Measurements from ENCODE around the gene RDH5.

The RDH5 gene

GRCh38 chr12:55717011-55718007 lies 2.9 kb upstream of the RDH5 start:
- H3K9ac ChIP-seq (ENCODE audit: low read length): peak overlapping the region; percentile 91
- no peaks in the 10 kb centered on the region for H3K9me3 ChIP-seq (ENCODE audit: low read length)
- peaks cover 74% of the 10 kb centered on the region for H3K4me1 ChIP-seq (ENCODE audit: insufficient read depth, low read length)
- no peaks in the 10 kb centered on the region for H3K36me3 ChIP-seq (ENCODE audit: insufficient read depth, low read length)
- peak overlapping the region; percentile 99 for H3K27ac ChIP-seq (ENCODE audit: low read depth, low read length)
- no peaks in the 10 kb centered on the region for H3K27me3 ChIP-seq (ENCODE audit: control insufficient read depth in 1 of 2, insufficient read depth in 2 of 2, low read length in 2 of 2)
- peak overlapping the region; percentile 74 to 85 for H3K4me3 ChIP-seq (ENCODE audit: low read depth in 1 of 2, low read length in 2 of 2)

DNA sequence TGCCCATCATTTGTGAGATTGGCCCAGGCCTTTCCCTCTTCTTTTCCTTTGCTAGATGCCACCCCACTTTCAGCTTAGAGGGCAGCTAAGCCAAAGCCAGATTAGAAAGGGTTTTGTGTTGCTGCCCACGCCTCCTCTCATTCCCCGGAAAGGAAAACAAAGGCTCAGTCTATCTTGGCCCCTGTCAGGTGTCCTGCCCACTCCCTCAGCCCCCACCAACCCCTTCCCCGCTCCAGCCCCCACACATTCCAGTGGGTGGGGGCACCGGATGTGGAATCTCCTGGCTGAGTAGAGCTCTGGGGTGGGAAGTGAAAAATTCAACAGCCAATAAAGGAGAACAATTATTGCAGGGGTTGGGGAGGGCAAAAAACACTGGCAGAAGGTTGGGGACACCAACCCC lies 2.2 kb upstream of the RDH5 start:
- Histone ChIP-seq H3K4me1 (ENCODE audit: insufficient read depth, low read length) (peaks cover 67% of the 10 kb centered on the region), H3K27me3 (ENCODE audit: control insufficient read depth in 1 of 2, insufficient read depth in 2 of 2, low read length in 2 of 2) (no peaks in the 10 kb centered on the region), H3K9ac (ENCODE audit: low read length) (peak overlapping the region; percentile 9), H3K9me3 (ENCODE audit: low read length) (no peaks in the 10 kb centered on the region), H3K27ac (ENCODE audit: low read depth, low read length) (peak overlapping the region; percentile 99), H3K36me3 (ENCODE audit: insufficient read depth, low read length) (no peaks in the 10 kb centered on the region), H3K4me3 (ENCODE audit: low read depth in 1 of 2, low read length in 2 of 2) (peak overlapping the region in 1 of 2 donors; percentile 5)

DNA sequence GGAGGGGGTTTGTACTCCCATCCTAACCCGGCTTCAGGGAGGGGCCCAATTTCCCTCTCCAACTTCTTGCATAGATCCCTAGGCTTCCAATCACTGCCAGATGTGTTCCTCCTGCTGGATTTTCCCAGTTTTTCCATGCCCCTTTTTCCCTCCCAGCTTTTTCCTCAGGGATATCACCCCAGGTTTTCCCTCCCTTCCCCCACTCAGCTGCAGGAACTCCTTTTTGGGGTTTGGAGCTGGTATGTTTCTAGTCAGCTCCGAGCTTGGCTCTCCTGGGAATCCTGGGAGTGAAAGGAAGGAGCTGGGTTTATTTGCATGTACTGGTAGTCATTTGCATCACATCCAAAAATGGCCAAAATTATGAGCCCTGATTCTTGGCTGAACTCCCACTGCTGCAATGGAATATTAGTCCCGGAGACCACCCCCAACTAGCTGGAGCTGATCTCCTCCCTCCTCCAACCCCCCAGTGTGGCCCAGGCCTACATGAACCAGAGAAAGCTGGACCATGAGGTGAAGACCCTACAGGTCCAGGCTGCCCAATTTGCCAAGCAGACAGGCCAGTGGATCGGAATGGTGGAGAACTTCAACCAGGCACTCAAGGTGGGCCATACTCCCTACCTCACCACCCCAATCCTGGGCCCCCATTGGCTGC lies 1.4 kb upstream of the RDH5 start:
- Histone ChIP-seq H3K9me3 (ENCODE audit: low read length) (no peaks in the 10 kb centered on the region), H3K4me3 (ENCODE audit: low read depth in 1 of 2, low read length in 2 of 2) (peak overlapping the region in 1 of 2 donors; percentile 5), H3K4me1 (ENCODE audit: insufficient read depth, low read length) (peaks cover 66% of the 10 kb centered on the region), H3K27ac (ENCODE audit: low read depth, low read length) (peak overlapping the region; percentile 99), H3K9ac (ENCODE audit: low read length) (peak overlapping the region; percentile 9), H3K36me3 (ENCODE audit: insufficient read depth, low read length) (peaks cover under 1% of the 10 kb centered on the region), H3K27me3 (ENCODE audit: control insufficient read depth in 1 of 2, insufficient read depth in 2 of 2, low read length in 2 of 2) (no peaks in the 10 kb centered on the region)

GRCh38 chr12:55719371-55719770 lies 822 bp upstream of the RDH5 start:
- Histone ChIP-seq H3K27me3 (ENCODE audit: control insufficient read depth in 1 of 2, insufficient read depth in 2 of 2, low read length in 2 of 2) (no peaks in the 10 kb centered on the region), H3K9me3 (ENCODE audit: low read length) (no peaks in the 10 kb centered on the region), H3K4me3 (ENCODE audit: low read depth in 1 of 2, low read length in 2 of 2) (no peak overlapping the region), H3K9ac (ENCODE audit: low read length) (peak overlapping the region; percentile 66), H3K36me3 (ENCODE audit: insufficient read depth, low read length) (peaks cover 6% of the 10 kb centered on the region), H3K4me1 (ENCODE audit: insufficient read depth, low read length) (peaks cover 72% of the 10 kb centered on the region), H3K27ac (ENCODE audit: low read depth, low read length) (peak overlapping the region; percentile 99)

GRCh38 chr12:55720894-55721444 lies 776 bp downstream of the RDH5 start:
- Histone ChIP-seq H3K4me1 (ENCODE audit: insufficient read depth, low read length) (peaks cover 80% of the 10 kb centered on the region), H3K27ac (ENCODE audit: low read depth, low read length) (peak overlapping the region; percentile 99), H3K27me3 (ENCODE audit: control insufficient read depth in 1 of 2, insufficient read depth in 2 of 2, low read length in 2 of 2) (no peaks in the 10 kb centered on the region), H3K4me3 (ENCODE audit: low read depth in 1 of 2, low read length in 2 of 2) (peak overlapping the region in 1 of 2 donors; percentile 44), H3K9ac (ENCODE audit: low read length) (peak overlapping the region; percentile 47), H3K36me3 (ENCODE audit: insufficient read depth, low read length) (peaks cover 22% of the 10 kb centered on the region), H3K9me3 (ENCODE audit: low read length) (no peaks in the 10 kb centered on the region)

DNA sequence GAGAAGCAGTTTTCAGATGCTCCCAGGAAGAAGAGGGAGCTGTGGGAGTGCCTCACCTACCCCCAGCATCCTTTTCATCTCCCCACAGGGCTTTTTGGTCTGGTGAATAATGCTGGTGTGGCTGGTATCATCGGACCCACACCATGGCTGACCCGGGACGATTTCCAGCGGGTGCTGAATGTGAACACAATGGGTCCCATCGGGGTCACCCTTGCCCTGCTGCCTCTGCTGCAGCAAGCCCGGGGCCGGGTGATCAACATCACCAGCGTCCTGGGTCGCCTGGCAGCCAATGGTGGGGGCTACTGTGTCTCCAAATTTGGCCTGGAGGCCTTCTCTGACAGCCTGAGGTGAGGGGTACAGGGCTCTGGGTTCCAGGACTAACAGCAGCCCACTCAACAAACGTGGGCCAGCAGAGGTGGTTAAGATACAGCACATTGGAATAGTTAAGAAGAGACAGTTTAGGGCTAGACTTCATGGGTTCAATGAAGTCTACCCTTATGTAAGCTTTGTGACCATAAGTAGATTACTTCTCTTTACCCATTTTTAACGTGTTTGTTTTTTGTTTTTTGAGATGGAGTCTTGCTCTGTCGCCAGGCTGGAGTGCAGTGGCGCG lies 1.5 kb downstream of the RDH5 start:
- Histone ChIP-seq H3K9ac (ENCODE audit: low read length) (peak overlapping the region; percentile 46), H3K27me3 (ENCODE audit: control insufficient read depth in 1 of 2, insufficient read depth in 2 of 2, low read length in 2 of 2) (no peaks in the 10 kb centered on the region), H3K36me3 (ENCODE audit: insufficient read depth, low read length) (peaks cover 30% of the 10 kb centered on the region), H3K9me3 (ENCODE audit: low read length) (no peaks in the 10 kb centered on the region), H3K4me3 (ENCODE audit: low read depth in 1 of 2, low read length in 2 of 2) (peak overlapping the region in 1 of 2 donors; percentile 44), H3K27ac (ENCODE audit: low read depth, low read length) (peak overlapping the region; percentile 99), H3K4me1 (ENCODE audit: insufficient read depth, low read length) (peaks cover 84% of the 10 kb centered on the region)

DNA sequence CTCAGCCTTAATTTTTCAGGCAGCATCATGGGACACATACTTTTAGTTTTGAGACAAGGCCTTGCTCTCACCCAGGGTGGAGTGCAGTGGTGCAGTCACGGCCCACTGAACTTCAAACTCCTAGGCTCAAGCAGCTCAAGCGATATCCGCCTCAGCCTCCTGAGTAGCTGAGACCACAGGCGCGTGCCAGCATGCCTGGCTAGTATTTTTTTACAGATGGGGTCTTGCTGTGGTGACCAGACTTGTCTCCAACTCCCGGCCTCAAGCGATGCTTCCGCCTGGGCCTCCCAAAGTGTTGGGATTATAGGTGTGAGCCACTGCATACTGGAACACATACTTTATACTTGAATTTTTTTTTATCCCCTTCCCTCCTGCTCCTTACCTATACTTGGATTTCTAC lies 2.8 kb downstream of the RDH5 start:
- Histone ChIP-seq H3K4me1 (ENCODE audit: insufficient read depth, low read length) (peaks cover 83% of the 10 kb centered on the region), H3K9me3 (ENCODE audit: low read length) (no peaks in the 10 kb centered on the region), H3K27ac (ENCODE audit: low read depth, low read length) (no peak overlapping the region), H3K4me3 (ENCODE audit: low read depth in 1 of 2, low read length in 2 of 2) (no peak overlapping the region), H3K27me3 (ENCODE audit: control insufficient read depth in 1 of 2, insufficient read depth in 2 of 2, low read length in 2 of 2) (no peaks in the 10 kb centered on the region), H3K36me3 (ENCODE audit: insufficient read depth, low read length) (peaks cover 36% of the 10 kb centered on the region), H3K9ac (ENCODE audit: low read length) (no peak overlapping the region)

DNA sequence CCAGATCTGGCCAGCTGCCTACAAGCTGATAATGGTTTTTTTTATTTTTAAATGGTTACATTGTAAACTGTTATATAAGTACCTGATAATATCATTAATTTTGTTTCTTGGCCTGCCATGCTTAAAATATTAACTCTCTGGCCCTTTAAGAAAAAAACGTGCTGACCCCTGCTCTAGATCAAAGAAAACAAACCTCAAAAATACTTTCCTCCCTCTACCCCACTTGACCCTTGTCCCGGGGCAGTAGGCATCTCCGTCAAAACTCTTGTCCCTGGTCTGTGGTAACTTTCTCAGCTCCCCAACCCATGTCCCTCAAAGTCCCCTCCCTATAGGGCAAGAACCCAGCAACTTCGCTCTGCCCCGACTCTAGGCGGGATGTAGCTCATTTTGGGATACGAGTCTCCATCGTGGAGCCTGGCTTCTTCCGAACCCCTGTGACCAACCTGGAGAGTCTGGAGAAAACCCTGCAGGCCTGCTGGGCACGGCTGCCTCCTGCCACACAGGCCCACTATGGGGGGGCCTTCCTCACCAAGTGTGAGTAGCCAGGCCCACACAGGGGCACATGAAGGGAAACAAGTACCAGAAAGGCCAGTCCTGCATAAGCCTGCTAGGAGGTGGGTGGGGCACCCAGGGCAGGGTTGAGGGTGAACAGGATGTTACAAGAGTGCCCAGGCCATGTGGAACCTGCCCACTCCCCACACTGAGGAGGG lies 3.5 kb downstream of the RDH5 start:
- Histone ChIP-seq H3K27me3 (ENCODE audit: control insufficient read depth in 1 of 2, insufficient read depth in 2 of 2, low read length in 2 of 2) (no peaks in the 10 kb centered on the region), H3K9ac (ENCODE audit: low read length) (peak overlapping the region; percentile 8), H3K4me1 (ENCODE audit: insufficient read depth, low read length) (peaks cover 76% of the 10 kb centered on the region), H3K4me3 (ENCODE audit: low read depth in 1 of 2, low read length in 2 of 2) (peak overlapping the region in 1 of 2 donors; percentile 11), H3K27ac (ENCODE audit: low read depth, low read length) (peak overlapping the region; percentile 52), H3K9me3 (ENCODE audit: low read length) (no peaks in the 10 kb centered on the region), H3K36me3 (ENCODE audit: insufficient read depth, low read length) (peaks cover 36% of the 10 kb centered on the region)

DNA sequence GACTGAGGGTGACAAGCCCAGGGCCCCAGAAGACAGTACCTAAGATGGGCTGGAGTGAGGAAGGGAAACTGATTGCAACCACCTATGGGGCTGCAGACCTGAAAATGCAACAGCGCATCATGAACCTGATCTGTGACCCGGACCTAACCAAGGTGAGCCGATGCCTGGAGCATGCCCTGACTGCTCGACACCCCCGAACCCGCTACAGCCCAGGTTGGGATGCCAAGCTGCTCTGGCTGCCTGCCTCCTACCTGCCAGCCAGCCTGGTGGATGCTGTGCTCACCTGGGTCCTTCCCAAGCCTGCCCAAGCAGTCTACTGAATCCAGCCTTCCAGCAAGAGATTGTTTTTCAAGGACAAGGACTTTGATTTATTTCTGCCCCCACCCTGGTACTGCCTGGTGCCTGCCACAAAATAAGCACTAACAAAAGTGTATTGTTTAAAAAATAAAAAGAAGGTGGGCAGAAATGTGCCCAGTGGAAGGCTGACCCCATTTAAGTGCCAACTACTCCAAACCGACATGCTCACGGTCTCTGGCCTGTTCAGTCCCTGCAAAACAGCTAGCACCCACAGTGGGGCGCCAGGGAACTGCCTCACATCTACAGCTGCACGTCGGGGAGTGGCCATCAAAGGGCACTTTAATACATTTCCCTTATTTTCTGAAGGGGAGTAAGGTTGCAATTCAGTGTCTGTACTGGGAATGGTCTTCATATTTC lies 4.2 kb downstream of the RDH5 start:
- Histone ChIP-seq H3K27ac (ENCODE audit: low read depth, low read length) (peak overlapping the region; percentile 52), H3K9ac (ENCODE audit: low read length) (peak overlapping the region; percentile 8), H3K27me3 (ENCODE audit: control insufficient read depth in 1 of 2, insufficient read depth in 2 of 2, low read length in 2 of 2) (no peaks in the 10 kb centered on the region), H3K9me3 (ENCODE audit: low read length) (no peaks in the 10 kb centered on the region), H3K36me3 (ENCODE audit: insufficient read depth, low read length) (peaks cover 36% of the 10 kb centered on the region), H3K4me3 (ENCODE audit: low read depth in 1 of 2, low read length in 2 of 2) (peak overlapping the region in 1 of 2 donors; percentile 11), H3K4me1 (ENCODE audit: insufficient read depth, low read length) (peaks cover 69% of the 10 kb centered on the region)

- Histone ChIP-seq H3K27me3 (ENCODE audit: control insufficient read depth in 1 of 2, insufficient read depth in 2 of 2, low read length in 2 of 2) (no peaks in the 10 kb centered on the region), H3K27ac (ENCODE audit: low read depth, low read length) (peak overlapping the region; percentile 52), H3K9ac (ENCODE audit: low read length) (no peak overlapping the region), H3K4me1 (ENCODE audit: insufficient read depth, low read length) (peaks cover 63% of the 10 kb centered on the region), H3K4me3 (ENCODE audit: low read depth in 1 of 2, low read length in 2 of 2) (no peak overlapping the region), H3K9me3 (ENCODE audit: low read length) (no peaks in the 10 kb centered on the region), H3K36me3 (ENCODE audit: insufficient read depth, low read length) (peaks cover 36% of the 10 kb centered on the region)
These were observed 4.7 kb downstream of the RDH5 start for GRCh38 chr12:55724940-55725309.

All from muscle layer of colon (tissue), 2 donors.